OCI-LY3 (cell line): Measurements from ENCODE around the gene INPP5A.

Experiments
- EZH2phosphoT487 ChIP-seq: fragments of 200-600 bp; shearing (Covaris generic); IDR thresholded peaks from 2 replicates; pipeline ENCODE4 v1.6.1; 2018; ENCODE audit warnings: antibody characterized with exemption, mixed run types, low read depth
- TF ChIP-seq, protein P1 (sequence below): fragments of 200-600, 300-600 bp; sonication (generic); IDR thresholded peaks from 2 replicates; pipeline ENCODE4 v1.5.1; 2014; ENCODE audit warnings: antibody characterized with exemption, low read length, low read depth

DNA sequence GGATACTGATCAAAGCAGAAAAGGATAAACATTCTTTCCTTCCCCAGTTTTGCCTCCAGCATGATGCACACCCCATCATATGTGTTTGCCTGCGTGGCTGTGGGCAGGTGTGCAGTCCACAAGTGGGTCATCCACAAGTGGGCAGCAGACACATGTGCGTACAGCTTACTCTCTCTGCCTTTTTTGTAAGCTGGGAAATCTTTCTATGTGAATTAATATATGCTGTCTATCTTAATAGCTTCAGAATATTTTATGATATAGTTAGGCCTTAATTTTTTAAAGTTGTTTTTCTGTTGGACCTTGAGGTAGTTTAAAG, 80.1 kb downstream of the INPP5A start:
- TF ChIP-seq, protein P1, sequence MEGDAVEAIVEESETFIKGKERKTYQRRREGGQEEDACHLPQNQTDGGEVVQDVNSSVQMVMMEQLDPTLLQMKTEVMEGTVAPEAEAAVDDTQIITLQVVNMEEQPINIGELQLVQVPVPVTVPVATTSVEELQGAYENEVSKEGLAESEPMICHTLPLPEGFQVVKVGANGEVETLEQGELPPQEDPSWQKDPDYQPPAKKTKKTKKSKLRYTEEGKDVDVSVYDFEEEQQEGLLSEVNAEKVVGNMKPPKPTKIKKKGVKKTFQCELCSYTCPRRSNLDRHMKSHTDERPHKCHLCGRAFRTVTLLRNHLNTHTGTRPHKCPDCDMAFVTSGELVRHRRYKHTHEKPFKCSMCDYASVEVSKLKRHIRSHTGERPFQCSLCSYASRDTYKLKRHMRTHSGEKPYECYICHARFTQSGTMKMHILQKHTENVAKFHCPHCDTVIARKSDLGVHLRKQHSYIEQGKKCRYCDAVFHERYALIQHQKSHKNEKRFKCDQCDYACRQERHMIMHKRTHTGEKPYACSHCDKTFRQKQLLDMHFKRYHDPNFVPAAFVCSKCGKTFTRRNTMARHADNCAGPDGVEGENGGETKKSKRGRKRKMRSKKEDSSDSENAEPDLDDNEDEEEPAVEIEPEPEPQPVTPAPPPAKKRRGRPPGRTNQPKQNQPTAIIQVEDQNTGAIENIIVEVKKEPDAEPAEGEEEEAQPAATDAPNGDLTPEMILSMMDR: no peak
- TF ChIP-seq EZH2phosphoT487: no peak
